ENCODE data around the gene PLEKHA7.

PLEKHA7 gene

GRCh38 chr11:16854979-16855378 is 159.2 kb downstream of the PLEKHA7 start:
- in situ Hi-C loops (cut with MboI; ENCODE audit: low sequenced_read_pairs): no loop called here

- in situ Hi-C loops (cut with MboI; ENCODE audit: low sequenced_read_pairs): no loop called here
Measured at GRCh38 chr11:16853859-16854258, 160.4 kb downstream of the PLEKHA7 start.

- in situ Hi-C loops (cut with MboI; ENCODE audit: low sequenced_read_pairs): no loop called here
Measured at GRCh38 chr11:16853266-16853665, 160.9 kb downstream of the PLEKHA7 start.

DNA sequence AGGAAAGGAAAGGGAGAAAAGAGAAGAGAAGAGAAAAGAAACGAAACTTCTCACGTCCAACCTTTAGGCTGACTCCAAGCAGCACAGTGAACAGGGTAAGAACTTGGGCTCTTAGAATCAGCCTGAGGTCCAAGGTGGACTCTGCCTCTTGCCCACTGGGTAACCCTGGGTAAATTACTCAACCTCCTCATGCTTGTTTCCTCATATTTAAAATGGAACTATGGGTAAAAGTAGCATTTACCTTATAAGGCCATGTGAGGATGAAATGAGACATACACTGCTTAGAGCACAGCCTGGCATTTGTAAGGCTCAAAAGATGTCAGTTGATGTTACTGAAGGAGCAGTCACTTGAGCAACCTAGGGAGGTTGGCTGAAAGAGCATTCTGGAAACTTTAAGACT is 167.9 kb downstream of the PLEKHA7 start:
- in situ Hi-C loops (cut with MboI; ENCODE audit: low sequenced_read_pairs): no loop called here

- in situ Hi-C loops (cut with MboI; ENCODE audit: low sequenced_read_pairs): no loop called here
Measured at GRCh38 chr11:16844268-16844771, 169.9 kb downstream of the PLEKHA7 start.

DNA sequence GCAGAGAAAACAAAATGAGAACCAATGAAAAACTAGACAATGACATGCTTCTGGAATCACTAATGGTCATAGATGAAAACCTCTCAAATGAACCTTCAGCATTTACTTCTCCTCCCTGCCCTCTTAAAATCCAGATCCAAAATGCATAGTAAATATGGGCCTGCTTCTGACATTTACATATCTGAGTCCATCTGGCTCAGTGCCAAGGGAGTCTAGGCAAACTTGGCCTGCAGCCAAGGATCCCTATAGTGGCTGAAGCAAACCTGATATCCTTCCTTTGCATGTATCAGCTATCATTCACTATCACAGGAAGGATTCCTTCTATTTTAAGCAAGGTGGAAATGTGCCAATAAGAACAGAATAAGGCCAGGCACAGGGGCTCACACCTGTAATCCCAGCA is 170.9 kb downstream of the PLEKHA7 start:
- in situ Hi-C loops (cut with MboI; ENCODE audit: low sequenced_read_pairs): no loop called here

DNA sequence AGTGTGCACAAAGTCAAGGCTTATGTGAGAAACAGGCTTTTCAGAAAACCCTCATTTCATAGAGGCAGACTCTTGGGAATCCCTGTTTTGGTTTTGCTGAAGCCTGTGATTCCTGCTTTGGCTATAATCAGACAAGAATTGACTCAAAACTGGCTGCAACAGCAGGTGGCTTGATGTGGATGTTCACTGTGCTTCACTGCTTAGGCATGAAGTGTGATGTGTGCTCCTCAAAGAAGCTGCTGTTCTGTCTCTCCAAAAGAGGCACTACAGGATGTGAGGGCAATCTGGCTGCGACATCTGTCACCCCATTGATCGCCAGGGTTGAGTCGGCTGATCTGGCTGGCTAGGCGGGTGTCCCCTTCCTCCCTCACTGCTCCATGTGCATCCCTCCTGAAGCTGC is 172.2 kb downstream of the PLEKHA7 start:
- in situ Hi-C loops (cut with MboI; ENCODE audit: low sequenced_read_pairs): no loop called here

GRCh38 chr11:16841481-16841880 is 172.7 kb downstream of the PLEKHA7 start:
- in situ Hi-C loops (cut with MboI; ENCODE audit: low sequenced_read_pairs): no loop called here

GRCh38 chr11:16840951-16841350 is 173.3 kb downstream of the PLEKHA7 start:
- in situ Hi-C loops (cut with MboI; ENCODE audit: low sequenced_read_pairs): no loop called here

DNA sequence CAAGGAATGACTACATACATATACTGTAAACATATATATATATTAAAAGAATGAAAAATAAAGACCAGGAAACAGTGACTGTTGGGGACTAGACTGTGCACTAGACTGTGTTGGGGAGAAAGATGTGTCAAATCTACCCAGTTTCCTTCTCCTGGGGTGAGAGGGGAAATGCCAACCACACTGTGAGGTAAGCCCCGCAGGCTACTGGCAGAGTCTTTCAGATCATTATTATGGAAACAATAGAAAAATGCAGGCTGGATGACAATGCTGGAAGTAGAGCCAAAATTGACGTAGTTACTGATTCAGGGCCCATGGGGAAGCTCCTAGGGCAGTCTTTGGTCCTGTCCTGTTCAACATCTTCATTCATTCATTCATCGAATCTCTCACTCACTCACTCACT is 174.4 kb downstream of the PLEKHA7 start:
- in situ Hi-C loops (cut with MboI; ENCODE audit: low sequenced_read_pairs): no loop called here

DNA sequence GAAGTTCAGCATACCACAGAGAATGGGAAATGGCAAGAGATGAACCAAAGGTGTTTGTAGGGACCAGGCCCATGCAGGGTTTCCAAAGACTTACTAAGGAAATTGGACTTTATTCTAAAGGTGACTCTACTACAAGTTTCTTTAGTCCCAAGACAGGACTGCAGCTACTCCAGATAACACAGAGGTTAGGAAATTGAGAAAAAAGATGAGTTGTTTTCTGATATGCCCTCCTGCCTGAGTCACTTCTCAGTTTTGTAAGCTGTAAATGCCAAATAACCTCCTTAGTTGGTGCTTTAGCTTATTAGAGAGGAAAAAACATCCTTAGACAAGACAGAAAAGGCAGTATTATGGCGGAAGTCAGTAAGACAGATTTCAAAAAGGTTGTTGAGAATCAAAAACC is 179.8 kb downstream of the PLEKHA7 start:
- in situ Hi-C loops (cut with MboI; ENCODE audit: low sequenced_read_pairs): no loop called here

- in situ Hi-C loops (cut with MboI; ENCODE audit: low sequenced_read_pairs): no loop called here
Measured at GRCh38 chr11:16833026-16833425, 181.2 kb downstream of the PLEKHA7 start.

DNA sequence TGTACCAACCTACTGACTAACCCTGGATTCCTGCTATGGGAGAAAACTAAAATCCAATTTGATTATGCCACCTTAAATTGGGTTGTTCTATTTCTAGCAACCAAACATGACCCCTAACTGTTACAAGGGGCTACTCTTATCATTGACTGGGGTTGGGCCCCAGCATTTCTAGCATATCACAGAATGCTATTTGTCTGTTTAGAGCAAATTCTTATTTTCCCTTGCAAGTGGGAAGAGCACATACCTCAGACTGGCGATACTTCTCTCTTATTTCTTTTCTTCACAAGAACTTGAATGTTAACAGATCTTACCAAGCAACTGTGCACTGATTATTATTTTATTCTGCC is 182.0 kb downstream of the PLEKHA7 start:
- in situ Hi-C loops (cut with MboI; ENCODE audit: low sequenced_read_pairs): no loop called here

DNA sequence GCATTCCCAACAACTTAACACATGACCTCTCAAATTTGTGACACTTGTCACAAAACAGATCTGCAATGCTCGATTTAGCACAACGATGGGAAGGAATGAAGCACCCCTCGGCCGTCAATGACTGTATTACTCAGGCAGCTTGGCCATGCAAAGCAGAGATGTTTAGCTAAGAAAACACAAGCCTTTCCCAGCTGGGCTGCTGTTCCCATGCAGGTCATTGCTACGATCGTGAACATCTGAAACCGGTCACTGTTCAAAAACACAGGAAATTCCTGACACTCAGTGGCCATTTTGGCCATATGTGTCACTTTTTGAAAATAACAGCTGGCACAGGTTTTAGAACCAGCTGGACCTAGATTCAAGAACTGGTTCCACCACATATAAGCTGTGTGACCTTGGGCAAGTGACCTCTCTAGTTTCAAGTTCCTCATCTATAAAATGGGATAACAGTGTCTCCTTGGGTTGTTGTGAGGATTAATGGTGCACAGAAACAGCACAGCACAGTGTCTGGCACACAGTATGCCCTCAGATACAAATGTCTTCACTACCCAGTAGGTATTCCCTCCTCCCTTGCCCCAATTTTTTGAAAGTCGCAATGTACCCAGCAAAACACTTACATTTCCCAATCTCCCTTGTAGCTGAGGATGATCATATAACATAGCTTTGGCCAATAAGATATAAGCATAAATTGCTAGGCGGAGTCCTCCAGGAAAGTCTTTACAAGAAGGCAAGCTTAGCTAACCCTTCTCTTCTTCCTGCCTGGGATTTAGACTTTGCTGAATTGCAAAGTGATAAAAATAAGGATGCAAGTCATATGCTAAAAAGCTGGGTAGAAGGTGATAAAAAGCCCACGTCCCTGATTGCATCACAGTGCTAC is 182.7 kb downstream of the PLEKHA7 start:
- in situ Hi-C loops (cut with MboI; ENCODE audit: low sequenced_read_pairs): no loop called here

DNA sequence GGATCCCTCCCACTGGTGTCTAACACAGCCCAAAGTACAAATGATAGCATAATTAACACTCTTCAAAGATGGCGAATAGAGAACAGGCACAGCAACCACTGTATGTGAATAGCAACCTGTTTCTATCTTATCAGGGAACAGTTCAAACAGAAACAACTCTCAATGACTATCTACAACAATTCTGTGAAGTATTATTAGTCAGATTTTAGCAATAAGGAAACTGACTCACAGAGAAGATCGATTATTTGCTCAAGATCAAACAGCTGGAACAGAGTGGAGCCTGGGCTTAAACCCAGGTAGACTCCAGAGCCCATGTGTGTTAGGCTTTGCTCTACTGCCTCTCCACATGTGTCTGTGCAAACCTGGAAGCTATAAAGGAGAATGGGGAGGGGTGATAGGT is 187.1 kb downstream of the PLEKHA7 start:
- in situ Hi-C loops (cut with MboI; ENCODE audit: low sequenced_read_pairs): no loop called here

DNA sequence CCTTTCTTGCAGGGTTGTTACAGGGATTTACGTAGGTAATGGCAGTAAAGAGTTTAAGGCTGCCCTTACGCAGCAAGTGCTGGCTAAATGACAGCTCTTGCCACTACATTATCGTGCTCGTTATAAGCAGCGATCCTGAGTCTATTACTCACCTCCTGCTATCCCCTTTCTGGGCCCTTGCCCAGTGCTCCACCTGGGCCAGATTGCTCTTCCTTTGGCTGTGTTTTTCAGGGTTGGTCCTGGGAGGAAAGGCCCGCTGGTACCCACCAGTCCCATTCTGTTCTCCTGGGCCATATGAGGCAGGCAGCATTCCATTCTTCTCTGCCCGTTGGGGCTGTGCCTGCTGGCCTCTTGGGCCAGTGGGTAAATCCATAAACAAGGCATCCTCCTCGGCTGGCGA is 188.2 kb downstream of the PLEKHA7 start:
- in situ Hi-C loops (cut with MboI; ENCODE audit: low sequenced_read_pairs): no loop called here

DNA sequence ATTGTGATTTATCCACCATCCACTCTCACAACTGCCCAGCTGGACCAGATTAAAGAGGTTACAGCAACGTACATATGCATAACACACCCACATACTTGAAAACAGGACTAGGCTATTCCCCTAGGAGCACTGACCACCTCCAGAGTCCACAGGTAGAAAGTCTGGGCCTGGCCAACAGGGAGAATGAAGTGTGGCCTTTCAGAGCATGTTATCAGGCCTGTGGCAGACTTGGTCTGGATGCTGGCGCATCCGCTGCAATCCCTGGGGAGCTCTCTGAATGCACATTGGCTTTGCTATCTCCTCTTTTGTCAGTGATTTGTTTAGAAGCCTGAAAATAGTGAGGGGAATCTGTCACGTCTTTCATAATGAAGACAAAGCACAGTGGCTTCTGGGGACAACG is 189.1 kb downstream of the PLEKHA7 start:
- in situ Hi-C loops (cut with MboI; ENCODE audit: low sequenced_read_pairs): no loop called here

DNA sequence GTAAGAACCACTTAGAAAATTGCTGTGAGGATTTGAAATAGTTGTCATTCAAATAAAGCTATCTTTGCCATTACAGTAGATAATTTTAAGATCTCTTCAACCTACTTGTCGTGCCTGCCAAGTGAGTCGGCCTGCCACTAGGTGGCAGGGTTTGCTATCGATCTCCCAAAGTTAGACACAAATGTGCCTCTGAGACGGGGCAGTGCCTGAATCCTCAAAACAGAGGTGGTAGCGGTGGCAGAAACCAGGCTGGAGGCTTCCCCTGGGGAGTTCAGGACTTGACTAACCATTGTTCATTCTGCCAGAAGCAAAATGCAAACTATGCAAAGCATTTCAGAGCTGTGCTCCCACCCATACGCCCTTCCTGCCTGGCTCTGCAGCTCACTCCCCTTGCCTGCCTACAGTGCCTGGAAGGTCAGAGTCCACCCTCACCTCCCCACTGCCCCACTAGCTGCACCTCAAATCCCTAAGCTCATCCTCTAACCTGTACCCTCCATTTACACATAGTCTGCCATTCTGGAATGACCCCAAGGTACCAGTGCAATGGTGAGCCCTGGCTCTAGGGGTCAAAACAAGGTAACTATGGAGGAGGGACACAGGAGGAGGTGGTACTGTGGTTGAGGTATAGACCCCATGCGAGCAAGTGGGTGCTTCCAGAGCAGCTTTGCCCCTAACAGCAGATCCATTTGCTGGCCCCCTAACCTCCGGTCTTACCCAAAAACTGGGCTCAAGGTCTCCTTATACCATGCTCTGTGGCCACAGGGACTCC is 193.7 kb downstream of the PLEKHA7 start:
- in situ Hi-C loops (cut with MboI; ENCODE audit: low sequenced_read_pairs): no loop called here

- in situ Hi-C loops (cut with MboI; ENCODE audit: low sequenced_read_pairs): no loop called here
Measured at GRCh38 chr11:16818284-16818683, 195.9 kb downstream of the PLEKHA7 start.

DNA sequence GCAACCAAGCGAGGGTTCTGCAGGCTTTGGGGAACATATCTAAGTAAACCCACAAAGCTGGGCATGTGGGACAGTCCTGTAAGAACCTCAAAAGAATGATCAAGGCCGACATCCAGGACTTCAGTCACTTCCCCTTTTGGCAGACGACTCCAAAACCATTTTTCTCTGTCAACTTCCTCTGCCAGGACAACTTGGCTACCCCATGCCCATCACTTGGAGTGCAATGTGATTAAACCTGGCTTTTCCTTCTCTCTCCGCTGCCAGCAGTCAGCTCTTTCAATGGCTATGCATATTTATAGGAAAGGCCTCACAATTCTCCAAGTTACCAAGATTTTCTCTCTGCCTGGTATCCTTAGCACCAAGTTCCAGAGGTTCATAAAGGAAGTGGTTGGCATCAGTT is 196.9 kb downstream of the PLEKHA7 start:
- in situ Hi-C loops (cut with MboI; ENCODE audit: low sequenced_read_pairs): no loop called here

DNA sequence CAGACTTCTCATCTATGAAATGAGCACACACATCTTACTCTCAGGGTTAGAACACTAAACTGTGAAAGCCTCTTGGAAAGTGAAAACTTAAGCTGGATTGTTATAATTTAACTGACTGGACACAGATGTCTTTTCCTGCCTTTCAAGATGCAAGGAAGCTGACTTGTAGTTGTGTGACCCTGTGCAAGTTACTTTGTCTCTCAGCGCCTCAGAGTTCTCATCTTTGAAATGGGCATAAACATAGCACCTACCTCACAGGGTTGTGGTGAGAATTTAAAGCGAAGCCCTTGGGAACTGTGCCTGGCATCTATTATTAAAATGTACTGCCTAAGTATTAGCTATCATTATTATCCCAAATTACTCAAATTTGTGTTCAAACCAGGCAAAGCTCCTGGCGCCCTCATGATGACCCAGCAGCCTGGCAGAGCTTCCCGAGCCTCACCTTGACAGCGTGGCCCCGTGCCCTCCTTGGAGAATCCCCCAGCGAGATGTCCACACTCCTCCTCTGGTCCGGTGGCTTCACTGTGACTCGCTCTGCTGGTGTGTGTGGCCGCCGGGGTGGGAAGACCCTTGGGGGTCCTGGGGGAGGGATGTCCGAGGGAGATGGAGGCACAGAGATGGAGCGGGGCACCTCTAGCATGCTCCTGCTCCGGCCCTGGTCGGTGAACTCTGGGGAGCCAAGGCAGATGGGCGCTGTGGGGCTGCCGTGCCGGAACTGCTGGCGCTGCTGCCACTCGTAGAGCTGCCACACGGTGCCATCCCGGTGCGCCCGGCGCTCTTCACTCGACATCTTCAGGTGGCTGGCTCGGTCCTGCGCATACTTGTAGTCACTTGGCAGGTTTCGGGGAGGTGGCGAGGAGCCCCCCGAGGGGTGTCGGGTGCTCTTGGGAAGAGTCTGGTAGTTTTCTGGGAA is 197.6 kb downstream of the PLEKHA7 start:
- in situ Hi-C loops (cut with MboI; ENCODE audit: low sequenced_read_pairs): no loop called here
